H9 (cell line): Measurements from ENCODE around the gene SCGB3A2. TPM values are rescaled to one million over a fixed set of nuclear protein-coding genes. Genes with fewer than 3 reads are reported as not detected.

Experiments used
- DNase-seq: peaks from one replicate; pipeline ENCODE4 v3.0.0-alpha.2; 2017
- H2AFZ ChIP-seq: one replicate; pipeline ENCODE4 v1.6.1; 2013; ENCODE audit warnings: mild to moderate bottlenecking, low read length, control low read depth, moderate library complexity
- H2AK5ac ChIP-seq: 2 replicates; pipeline ENCODE4 v1.6.1; 2013; ENCODE audit warnings: low read length, control low read depth, mixed read lengths; ENCODE audit not compliant: insufficient read length
- H2BK120ac ChIP-seq: one replicate; pipeline ENCODE4 v1.6.1; 2013; ENCODE audit warnings: low read depth, mild to moderate bottlenecking, low read length, control low read depth, inconsistent platforms; ENCODE audit not compliant: poor library complexity, severe bottlenecking
- H2BK12ac ChIP-seq: 2 replicates; pipeline ENCODE4 v1.6.1; 2013; ENCODE audit warnings: low read length, control low read depth, mixed read lengths, low read depth; ENCODE audit not compliant: insufficient read length
- H2BK15ac ChIP-seq: 2 replicates; pipeline ENCODE4 v1.6.1; 2013; ENCODE audit warnings: low read depth, low read length, control low read depth
- H2BK20ac ChIP-seq: one replicate; pipeline ENCODE4 v1.6.1; 2013; ENCODE audit warnings: low read depth, mild to moderate bottlenecking, low read length, control low read depth, inconsistent platforms; ENCODE audit not compliant: poor library complexity, severe bottlenecking
- H2BK5ac ChIP-seq: 2 replicates; pipeline ENCODE4 v1.6.1; 2013; ENCODE audit warnings: low read length, control low read depth, mixed read lengths; ENCODE audit not compliant: insufficient read length
- H3K14ac ChIP-seq: 2 replicates; pipeline ENCODE4 v1.6.1; 2013; ENCODE audit warnings: low read length, control low read depth; ENCODE audit not compliant: insufficient read depth
- H3K18ac ChIP-seq: 2 replicates; pipeline ENCODE4 v1.6.1; 2013; ENCODE audit warnings: low read depth, mild to moderate bottlenecking, mixed read lengths, low read length, control low read depth; ENCODE audit not compliant: insufficient read length
- H3K23ac ChIP-seq: 2 replicates; pipeline ENCODE4 v1.6.1; 2013; ENCODE audit warnings: low read length, control low read depth, mixed read lengths, low read depth; ENCODE audit not compliant: insufficient read length
- H3K23me2 ChIP-seq: 2 replicates; pipeline ENCODE4 v1.6.1; 2013; ENCODE audit warnings: low read depth, mild to moderate bottlenecking, mixed read lengths, low read length, control low read depth; ENCODE audit not compliant: insufficient read length, poor library complexity, severe bottlenecking
- H3K27ac ChIP-seq: 2 replicates; pipeline ENCODE4 v1.5.1; 2013; ENCODE audit warnings: low read length, control low read depth, mixed read lengths, low read depth; ENCODE audit not compliant: insufficient read length
- H3K27me3 ChIP-seq: 2 replicates; pipeline ENCODE4 v1.6.1; 2013; ENCODE audit warnings: low read length, control low read depth, inconsistent platforms; ENCODE audit not compliant: insufficient read depth
- H3K4ac ChIP-seq: 2 replicates; pipeline ENCODE4 v1.6.1; 2013; ENCODE audit warnings: low read depth, mild to moderate bottlenecking, control low read depth, inconsistent platforms, low read length, moderate library complexity
- H3K4me1 ChIP-seq: 2 replicates; pipeline ENCODE4 v1.6.1; 2013; ENCODE audit warnings: low read length, control low read depth, inconsistent platforms; ENCODE audit not compliant: insufficient read depth
- H3K4me2 ChIP-seq: 2 replicates; pipeline ENCODE4 v1.6.1; 2013; ENCODE audit warnings: low read length, control low read depth, mixed read lengths; ENCODE audit not compliant: insufficient read length, insufficient read depth
- H3K56ac ChIP-seq: 2 replicates; pipeline ENCODE4 v1.6.1; 2013; ENCODE audit warnings: low read depth, mild to moderate bottlenecking, mixed read lengths, low read length, control low read depth; ENCODE audit not compliant: insufficient read length
- H3K79me1 ChIP-seq: 2 replicates; pipeline ENCODE4 v1.6.1; 2013; ENCODE audit warnings: low read depth, mild to moderate bottlenecking, moderate library complexity, low read length, control low read depth, inconsistent platforms; ENCODE audit not compliant: insufficient read depth, poor library complexity, severe bottlenecking
- H3K79me2 ChIP-seq: 2 replicates; pipeline ENCODE4 v1.6.1; 2013; ENCODE audit warnings: low read length, control low read depth, inconsistent platforms; ENCODE audit not compliant: insufficient read depth
- H3K9ac ChIP-seq: 2 replicates; pipeline ENCODE4 v1.6.1; 2013; ENCODE audit warnings: low read length, control low read depth, mixed read lengths; ENCODE audit not compliant: insufficient read length; ENCODE audit errors: extremely low read depth
- H3K9me3 ChIP-seq: one replicate; pipeline ENCODE4 v1.6.1; 2013; ENCODE audit warnings: low read depth, low read length, inconsistent platforms; ENCODE audit not compliant: control insufficient read depth
- H3T11ph ChIP-seq: one replicate; pipeline ENCODE4 v1.6.1; 2013; ENCODE audit warnings: mild to moderate bottlenecking, low read length, control low read depth, inconsistent platforms
- H4K20me1 ChIP-seq: one replicate; pipeline ENCODE4 v1.6.1; 2013; ENCODE audit not compliant: control insufficient read depth, insufficient read length, insufficient read depth
- H4K5ac ChIP-seq: 2 replicates; pipeline ENCODE4 v1.6.1; 2013; ENCODE audit warnings: low read depth, mild to moderate bottlenecking, mixed read lengths, low read length, control low read depth; ENCODE audit not compliant: insufficient read length
- H4K8ac ChIP-seq: replicated peaks from 2 replicates; pipeline ENCODE4 v1.6.1; 2013; ENCODE audit warnings: low read length, control low read depth, mixed read lengths, low read depth; ENCODE audit not compliant: insufficient read length
- H4K91ac ChIP-seq: 2 replicates; pipeline ENCODE4 v1.6.1; 2013; ENCODE audit warnings: low read depth, mild to moderate bottlenecking, moderate library complexity, mixed read lengths, low read length, control low read depth; ENCODE audit not compliant: insufficient read length
- H3K27ac Mint-ChIP-seq, 3 experiments: 2 replicates in 2 of 3; 3 replicates in 1 of 3; pipeline ENCODE4 v1.8.0; 2020 to 2021; ENCODE audit warnings: mixed read lengths in 3 of 3, mild to moderate bottlenecking in 1 of 3, moderate library complexity in 1 of 3
- H3K27me3 Mint-ChIP-seq: 2 replicates; pipeline ENCODE4 v1.8.0; 2021; ENCODE audit warnings: low read depth, mild to moderate bottlenecking, moderate library complexity, mixed read lengths
- H3K36me3 Mint-ChIP-seq, 3 experiments: 2 replicates in 2 of 3; 3 replicates in 1 of 3; pipeline ENCODE4 v1.8.0; 2020 to 2021; ENCODE audit warnings: low read depth in 3 of 3, mixed read lengths in 3 of 3; ENCODE audit not compliant: insufficient read depth in 1 of 3
- H3K4me1 Mint-ChIP-seq, 2 experiments: 2 replicates each; pipeline ENCODE4 v1.8.0; 2020; ENCODE audit warnings: mixed read lengths in 2 of 2
- H3K4me3 Mint-ChIP-seq, 2 experiments: 2 replicates in 1 of 2; 3 replicates in 1 of 2; pipeline ENCODE4 v1.8.0; 2020 to 2021; ENCODE audit warnings: mild to moderate bottlenecking in 2 of 2, mixed read lengths in 2 of 2, moderate library complexity in 1 of 2
- H3K9me3 Mint-ChIP-seq, 2 experiments: 2 replicates in 1 of 2; 3 replicates in 1 of 2; pipeline ENCODE4 v1.8.0; 2020; ENCODE audit warnings: mild to moderate bottlenecking in 2 of 2, mixed read lengths in 2 of 2, moderate library complexity in 1 of 2
- CTCF ChIP-seq: fragments of 200-600 bp; sonication (generic); conservative IDR thresholded peaks from 3 replicates; pipeline ENCODE4 v1.8.0; 2021; ENCODE audit warnings: antibody characterized with exemption, mild to moderate bottlenecking
- WGBS: extraction: QIAGEN DNeasy Blood & Tissue Kit; methylation state at CpG from one replicate; pipeline ENCODE4 v1.1.7; 2013; ENCODE audit warnings: missing lambda C conversion rate, low lambda C conversion rate, mixed read lengths; ENCODE audit not compliant: insufficient read length; ENCODE audit errors: extremely low coverage; 5-methylcytosine and 5-hydroxymethylcytosine counted together
- total RNA-seq: library from RNA; stranded (reverse); gene quantifications from 2 replicates; pipeline ENCODE4 v1.2.1, GENCODE V29; 2021

SCGB3A2 gene
- total RNA-seq, 1 experiment from 2014 or later, result 66.0 TPM

- Mint-ChIP-seq H3K27me3 (no peaks in the 10 kb centered on the region), H3K36me3 (no peaks in the 10 kb centered on the region), H3K4me3 (no peak overlapping the region), H3K9me3 (no peaks in the 10 kb centered on the region), H3K4me1 (peaks cover 14% of the 10 kb centered on the region in 2 experiments), H3K27ac (no peak overlapping the region)
- Histone ChIP-seq H3K4me2 (no peak overlapping the region), H2BK120ac (no peak overlapping the region), H3K56ac (no peak overlapping the region), H4K5ac (no peak overlapping the region), H2BK15ac (no peak overlapping the region), H3K14ac (no peak overlapping the region), H3K4ac (no peak overlapping the region), H3K18ac (no peak overlapping the region), H3T11ph (no peak overlapping the region), H4K20me1 (peaks cover 6% of the 10 kb centered on the region), H2AFZ (no peak overlapping the region), H3K9me3 (no peaks in the 10 kb centered on the region), H3K79me1 (no peaks in the 10 kb centered on the region), H3K27me3 (no peaks in the 10 kb centered on the region), H2BK5ac (no peak overlapping the region), H3K79me2 (no peaks in the 10 kb centered on the region), H4K91ac (no peak overlapping the region), H2BK20ac (no peak overlapping the region), H4K8ac (no peak overlapping the region), H3K27ac (no peak overlapping the region), H2AK5ac (no peak overlapping the region), H3K4me1 (no peaks in the 10 kb centered on the region), H3K23me2 (no peaks in the 10 kb centered on the region), H3K9ac (no peak overlapping the region), H3K23ac (no peak overlapping the region), H2BK12ac (no peak overlapping the region)
- no peak for TF ChIP-seq CTCF
- DNase-seq, result no peak
- no CpG with 5 or more reads among the region's 4 CpGs for WGBS
Measured at GRCh38 chr5:147904110-147904509, 25.6 kb downstream of the SCGB3A2 start.
